Stomach (tissue), 9 donors: ENCODE results near the gene LST1. TPM values are rescaled to one million over a fixed set of nuclear protein-coding genes. Genes with fewer than 3 reads are reported as not detected.
A peak's percentile ranks its signal among the peaks of the same experiment; 100 is the strongest.

Source experiments
- DNase-seq, 2 donors: peaks; one replicate each; pipeline versions ENCODE4 v3.0.0 to v3.0.0-alpha.2; 2013 to 2019
- H3K27ac ChIP-seq, 5 donors: fragments of 200-600 bp in 4 of 5; sonication (generic) in 4 of 5; one replicate each; pipeline ENCODE4 v1.5.1; 2013 to 2019; ENCODE audit warnings: mild to moderate bottlenecking in 1 of 5, moderate library complexity in 1 of 5
- H3K27me3 ChIP-seq, 3 donors: fragments of 200-600 bp; sonication (generic); one replicate each; pipeline ENCODE4 v1.5.1; 2017 to 2019; ENCODE audit warnings: mixed run types in 1 of 3
- H3K36me3 ChIP-seq, 4 donors: fragments of 200-600 bp; sonication (generic); 1 replicate in 3 of 4; 2 replicates in 1 of 4; pipeline ENCODE4 v1.5.1; 2016 to 2019
- H3K4me1 ChIP-seq, 4 donors: fragments of 200-600 bp; sonication (generic); one replicate each; pipeline ENCODE4 v1.5.1; 2016 to 2019
- H3K4me3 ChIP-seq, 4 donors: fragments of 200-600 bp; sonication (generic) in 3 of 4; one replicate each; pipeline ENCODE4 v1.5.1; 2016 to 2019; ENCODE audit warnings: mild to moderate bottlenecking in 1 of 4
- H3K9me3 ChIP-seq, 4 donors: fragments of 200-600 bp; sonication (generic); one replicate each; pipeline ENCODE4 v1.5.1; 2016 to 2019
- CTCF ChIP-seq, 7 experiments: fragments of 450-650 bp in 4 of 7; fragments of 200-600 bp in 3 of 7; sonication (generic) in 3 of 7; IDR thresholded peaks; one replicate each; pipeline ENCODE4 v1.5.1; 2016 to 2019; ENCODE audit warnings: antibody characterized with exemption in 7 of 7, control low read depth in 2 of 7, mild to moderate bottlenecking in 1 of 7
- EP300 ChIP-seq: sonication (generic); formaldehyde crosslinking; IDR thresholded peaks from one replicate; pipeline ENCODE4 v1.6.1; 2017; ENCODE audit warnings: antibody characterized with exemption
- POLR2A ChIP-seq, 4 donors: fragments of 450-650 bp; IDR thresholded peaks; one replicate each; pipeline ENCODE4 v1.6.1; 2016; ENCODE audit warnings: antibody characterized with exemption in 4 of 4, control low read depth in 2 of 4, mild to moderate bottlenecking in 1 of 4, moderate library complexity in 1 of 4
- POLR2AphosphoS5 ChIP-seq, 3 donors: sonication (generic); formaldehyde crosslinking; IDR thresholded peaks; one replicate each; pipeline ENCODE4 v1.6.1; 2016; ENCODE audit warnings: antibody characterized with exemption in 3 of 3
- WGBS, 5 donors: extraction: QIAGEN DNeasy Blood & Tissue Kit in 3 of 5; methylation state at CpG; one replicate each; pipeline versions ENCODE4 v1.1.5 to v1.1.7; 2013 to 2018; 5-methylcytosine and 5-hydroxymethylcytosine counted together
- intact Hi-C: fragments of 100-400 bp; cut with DNase I; formaldehyde crosslinking; loops from one replicate; pipeline ENCODE4 v1.15.1; 2023; ENCODE audit warnings: low total_unique reads
- polyA plus RNA-seq, 3 donors: library from polyadenylated mRNA; stranded (reverse); fragments of 200-250 nt; gene quantifications; one replicate each; pipeline ENCODE4 v1.2.3, GENCODE V29; 2013
- total RNA-seq, 5 donors: library from RNA; depleted of rRNA; stranded (reverse); fragments of >200 nt; gene quantifications; one replicate each; pipeline versions ENCODE4 v1.1.0 to v1.2.3, GENCODE V29; 2014 to 2016
- donor health status: healthy with polysubstance abuse.
- donor health status: Bipolar disorder and iron deficiency.
- donor health status: healthy.

The LST1 gene
- total and polyA plus RNA-seq, 8 donors: 2.9 to 35.4 (median 8.8) TPM; not detected in 3

DNA sequence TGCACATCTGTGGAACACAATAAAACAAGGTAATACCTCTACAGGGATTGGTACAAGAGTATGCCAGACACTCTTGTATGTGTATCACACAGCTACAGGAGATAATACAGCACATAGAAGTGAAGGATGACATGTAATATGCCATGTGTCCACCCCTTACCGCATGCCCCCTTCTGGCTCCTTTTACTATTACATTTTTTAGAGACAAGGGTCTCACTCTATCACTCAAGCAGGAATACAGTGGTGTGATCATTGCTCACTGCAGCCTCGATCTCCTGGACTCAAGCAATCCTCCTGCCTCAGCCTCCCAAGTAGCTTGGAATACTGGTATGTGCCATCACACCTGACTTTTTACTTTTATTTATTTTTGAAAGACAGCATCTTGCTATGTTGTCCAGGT is 10.9 kb downstream of the LST1 start:
- Histone ChIP-seq H3K9me3 (no peaks in the 10 kb centered on the region), H3K4me1 (peaks cover 0 to 9% (median 0%) of the 10 kb centered on the region in 4 donors), H3K4me3 (no peak overlapping the region), H3K27ac (no peak overlapping the region), H3K27me3 (no peaks in the 10 kb centered on the region), H3K36me3 (no peaks in the 10 kb centered on the region)
- intact Hi-C loops: no loop called here
- 12 to 34% (median 19%) methylated on average over 2 of the region's 2 CpGs for WGBS, 5 donors
- TF ChIP-seq EP300 (no peak), CTCF (IDR thresholded peaks at IDR 0.05) (peak in 1 of 7 experiments; percentile 10)
- DNase-seq: peak in 1 of 2 donors; percentile 52

- no peaks in the 10 kb centered on the region for H3K27me3 ChIP-seq
- no peaks in the 10 kb centered on the region for H3K36me3 ChIP-seq
- WGBS, 5 donors: 76 to 89% (median 85%) methylated on average over 1 of the region's 1 CpG
- no peak for TF ChIP-seq POLR2AphosphoS5 (IDR thresholded peaks at IDR 0.05)
- TF ChIP-seq POLR2A (IDR thresholded peaks at IDR 0.05): no peak
- TF ChIP-seq CTCF (IDR thresholded peaks at IDR 0.05): no peak
- TF ChIP-seq EP300: no peak
- no peak for DNase-seq
- no peaks in the 10 kb centered on the region for H3K4me1 ChIP-seq
- intact Hi-C loops: no loop called here
- no peaks in the 10 kb centered on the region for H3K9me3 ChIP-seq
- no peak overlapping the region for H3K27ac ChIP-seq
- H3K4me3 ChIP-seq: no peak overlapping the region
Measured at GRCh38 chr6:31607317-31607716, 21.2 kb downstream of the LST1 start.

GRCh38 chr6:31609519-31610406 is 23.7 kb downstream of the LST1 start:
- Histone ChIP-seq H3K4me1 (no peaks in the 10 kb centered on the region), H3K27me3 (no peaks in the 10 kb centered on the region), H3K9me3 (no peaks in the 10 kb centered on the region), H3K4me3 (no peak overlapping the region), H3K36me3 (no peaks in the 10 kb centered on the region), H3K27ac (no peak overlapping the region)
- intact Hi-C loops: no loop called here
- TF ChIP-seq POLR2AphosphoS5 (IDR thresholded peaks at IDR 0.05) (no peak), POLR2A (IDR thresholded peaks at IDR 0.05) (no peak), CTCF (IDR thresholded peaks at IDR 0.05) (no peak), EP300 (no peak)
- DNase-seq: no peak
- 54 to 69% (median 57%) methylated on average over 5 to 8 of the region's 8 CpGs for WGBS, 5 donors

DNA sequence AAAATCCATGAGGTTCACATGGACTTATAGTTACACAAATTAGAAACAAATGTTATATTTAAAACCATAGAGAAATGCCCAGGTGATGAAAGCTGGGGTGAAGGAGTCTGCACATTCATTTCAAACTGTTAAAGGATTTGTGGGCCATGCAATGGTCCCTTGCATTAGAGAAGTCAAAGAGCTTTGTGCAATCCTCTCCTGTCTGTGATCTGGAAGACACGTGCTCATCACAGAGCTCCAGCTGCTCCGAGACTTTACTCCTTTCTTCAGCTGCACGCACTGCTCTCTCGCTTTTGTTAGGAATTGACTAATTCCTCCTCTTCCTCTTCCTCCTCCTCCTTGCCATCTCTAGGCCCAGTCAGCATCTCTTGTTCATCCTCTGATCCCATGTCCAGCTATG is 24.9 kb downstream of the LST1 start:
- intact Hi-C loops: no loop called here
- TF ChIP-seq CTCF (IDR thresholded peaks at IDR 0.05) (no peak), EP300 (no peak), POLR2AphosphoS5 (IDR thresholded peaks at IDR 0.05) (no peak), POLR2A (IDR thresholded peaks at IDR 0.05) (no peak)
- Histone ChIP-seq H3K27me3 (no peaks in the 10 kb centered on the region), H3K4me3 (no peak overlapping the region), H3K27ac (no peak overlapping the region), H3K4me1 (no peaks in the 10 kb centered on the region), H3K36me3 (no peaks in the 10 kb centered on the region), H3K9me3 (no peaks in the 10 kb centered on the region)
- no peak for DNase-seq
- WGBS, 5 donors: 77 to 94% (median 86%) methylated on average over 4 of the region's 4 CpGs
